ENCODE measurements around the gene ANKRD39. TPM values are rescaled to one million over a fixed set of nuclear protein-coding genes. Genes with fewer than 3 reads are reported as not detected.

Gene ANKRD39
- total and polyA plus RNA-seq, 10 of the 15 experiments (the other 5 are each of a cell fraction or from before 2014, with no cell fraction given), result 7.4 to 36.2 (median 23.7) TPM

GRCh38 chr2:96866986-96867755 is 9.4 kb upstream of the ANKRD39 start (continued):
- TF ChIP-seq BCL11A (IDR thresholded peaks at IDR 0.05; ENCODE audit: low read depth, low read length), result no peak
- no peak for TF ChIP-seq SPI1 (IDR thresholded peaks at IDR 0.05; ENCODE audit: borderline replicate concordance, insufficient read depth, low read depth, low read length)

GRCh38 chr2:96866586-96866985 is 8.8 kb upstream of the ANKRD39 start:
- Histone ChIP-seq H4K20me1 (ENCODE audit: control insufficient read depth, insufficient read depth) (no peaks in the 10 kb centered on the region), H3K4me2 (ENCODE audit: control insufficient read depth, insufficient read depth) (peak overlapping the region; percentile 90), H3K9ac (ENCODE audit: control insufficient read depth, insufficient read depth, low read length) (no peak overlapping the region), H3K27me3 (replicated peaks in 1 of 2; ENCODE audit: control insufficient read depth in 2 of 2, insufficient read depth in 2 of 2, low read length in 1 of 2) (no peaks in the 10 kb centered on the region; a peak in 1 of 4 replicates), H3K4me3 (peak overlapping the region; percentile 95; the same call in 1 of the 2 replicates), H3K36me3 (ENCODE audit: control insufficient read depth in 2 of 2, insufficient read depth in 2 of 2, low read length in 1 of 2) (peaks cover 11 to 23% of the 10 kb centered on the region in 2 experiments; a peak in 3 of 4 replicates), H3K27ac (ENCODE audit: control insufficient read depth, insufficient read depth) (peak overlapping the region; percentile 24; the same call in 1 of the 2 replicates), H3K4me1 (ENCODE audit: control insufficient read depth, insufficient read depth, low read length) (peaks cover 14% of the 10 kb centered on the region), H3K9me3 (replicated peaks; ENCODE audit: control insufficient read depth, insufficient read depth, low read length) (no peaks in the 10 kb centered on the region), H2AFZ (ENCODE audit: control insufficient read depth, low read depth, low read length) (no peak overlapping the region), H3K79me2 (ENCODE audit: control insufficient read depth, insufficient read depth, low read length) (peaks cover 38% of the 10 kb centered on the region)
- ChIA-PET POLR2A (interaction anchor here (3.6 kb wide), 1 partner anchor 9 kb away, joined by 30 read pairs; the partner anchor contains the start of gene ANKRD39), SMC1A (ENCODE audit: uncharacterized antibody, unreplicated experiment) (interaction anchor here (2.6 kb wide), 1 partner anchor 9 kb away, joined by 13 read pairs; the partner anchor contains the start of gene ANKRD39), CTCF (interaction anchor here (1.0 kb wide), 1 partner anchor 9 kb away, joined by 5 read pairs; the partner anchor contains the start of gene ANKRD39), RAD21 (ENCODE audit: unreplicated experiment) (interaction anchor here (1.0 to 3.0 kb wide), 3 partner anchors 8 to 84 kb away, joined by 3 to 39 read pairs (median 12); partner anchors contain the start of gene ANKRD39)
- DNase-seq (ENCODE audit: low read depth, low spot score) (no peak), FAIRE-seq (no peak), ATAC-seq (no peak)
- TF ChIP-seq RB1 (IDR thresholded peaks at IDR 0.05; ENCODE audit: borderline replicate concordance) (no peak), REST (IDR thresholded peaks at IDR 0.05; ENCODE audit: low read depth, low read length) (no peak), SMARCA5 (IDR thresholded peaks at IDR 0.05) (no peak), CREM (IDR thresholded peaks at IDR 0.05; ENCODE audit: low read depth) (no peak), CHD1 (IDR thresholded peaks at IDR 0.05; ENCODE audit: low read depth, low read length) (no peak), RAD51 (IDR thresholded peaks at IDR 0.05) (no peak), E2F4 (IDR thresholded peaks at IDR 0.05; ENCODE audit: low read depth, low read length) (no peak)
- intact Hi-C loops (cut with micrococcal nuclease; ENCODE audit: unreplicated experiment) (loop anchor here (5.0 kb wide), 1 partner anchor 229 kb away; the partner anchor contains the start of gene KANSL3), in situ Hi-C loops (cut with MboI) (no loop called here)
- WGBS (ENCODE audit: insufficient coverage, insufficient replicate concordance, low lambda C conversion rate, missing lambda C conversion rate), result 98% methylated on average over 8 of the region's 8 CpGs
- no TSS peak for BruUV-seq (replicated peaks)

Data from GM12878 (cell line).